ENCODE measurements around the gene MAPK4.

Gene MAPK4

GRCh38 chr18:50654658-50655550 lies 95.0 kb downstream of the MAPK4 start:
- peak; percentile 23 for DNase-seq (ENCODE audit: low spot score)

DNA sequence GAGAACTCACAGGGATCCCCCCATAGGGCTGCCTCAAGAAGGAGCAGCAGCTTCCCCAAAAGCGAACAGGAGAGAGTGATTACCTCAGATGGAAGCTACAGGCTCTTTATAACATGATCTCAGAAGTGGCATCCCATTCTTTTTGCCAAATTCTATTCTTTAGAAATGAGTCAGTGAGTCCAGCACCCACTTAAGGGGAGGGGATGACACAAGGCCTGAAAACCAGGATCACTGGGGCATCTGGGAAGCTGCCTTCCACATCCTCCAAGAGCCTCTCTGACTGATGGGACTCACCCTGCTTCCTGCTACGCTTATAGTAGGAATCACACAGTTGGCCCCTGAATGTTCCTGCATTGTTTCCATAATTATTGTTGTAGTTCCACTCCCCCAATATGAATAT lies 96.5 kb downstream of the MAPK4 start:
- DNase-seq (ENCODE audit: low spot score), result no peak

GRCh38 chr18:50656841-50657470 lies 97.1 kb downstream of the MAPK4 start:
- DNase-seq (ENCODE audit: low spot score), result no peak

DNA sequence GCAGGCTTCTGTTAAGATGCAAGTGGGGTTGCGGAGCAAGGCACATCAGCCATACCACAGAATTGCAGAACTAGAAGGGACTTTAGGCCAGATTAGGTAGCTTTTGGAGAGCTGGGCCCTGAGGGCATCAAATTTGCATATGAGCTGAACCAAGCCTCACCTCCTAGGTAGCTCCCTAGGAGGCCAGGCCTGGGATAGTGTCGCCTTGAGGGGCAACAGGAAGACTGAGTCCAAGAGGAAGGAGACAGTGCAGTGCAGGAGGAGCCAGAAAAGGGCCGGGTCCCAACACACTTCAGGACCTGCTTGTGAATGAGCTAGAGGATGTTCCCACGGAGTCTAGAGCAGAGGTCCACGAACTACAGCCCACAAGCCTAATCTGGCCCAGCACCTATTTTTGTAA lies 98.7 kb downstream of the MAPK4 start:
- no peak for DNase-seq (ENCODE audit: low spot score)

GRCh38 chr18:50659091-50660003 lies 99.5 kb downstream of the MAPK4 start:
- peak; percentile 17 for DNase-seq (ENCODE audit: low spot score)

- DNase-seq (ENCODE audit: low spot score), result no peak
Observed at GRCh38 chr18:50661013-50661412, 101.1 kb downstream of the MAPK4 start.

DNA sequence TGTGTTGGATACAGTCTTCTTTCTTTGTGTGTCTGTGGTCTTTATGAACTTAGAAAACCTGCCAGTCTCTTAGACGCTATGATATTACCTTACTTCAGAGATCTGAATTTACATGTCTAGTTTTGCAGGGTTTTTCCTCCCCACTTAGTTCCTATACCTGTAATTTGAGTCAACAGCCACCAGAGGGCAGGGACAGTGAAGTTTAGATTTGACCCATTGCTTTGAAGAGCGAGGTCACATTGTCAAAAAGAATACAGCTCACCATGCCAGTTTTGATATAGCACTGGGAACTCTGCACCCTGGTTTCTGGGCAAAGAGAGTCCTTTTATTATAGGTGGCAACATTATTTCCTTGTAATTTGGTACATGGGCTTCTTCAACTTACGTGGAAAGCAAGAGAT lies 102.3 kb downstream of the MAPK4 start:
- peak; percentile 14 for DNase-seq (ENCODE audit: low spot score)

DNA sequence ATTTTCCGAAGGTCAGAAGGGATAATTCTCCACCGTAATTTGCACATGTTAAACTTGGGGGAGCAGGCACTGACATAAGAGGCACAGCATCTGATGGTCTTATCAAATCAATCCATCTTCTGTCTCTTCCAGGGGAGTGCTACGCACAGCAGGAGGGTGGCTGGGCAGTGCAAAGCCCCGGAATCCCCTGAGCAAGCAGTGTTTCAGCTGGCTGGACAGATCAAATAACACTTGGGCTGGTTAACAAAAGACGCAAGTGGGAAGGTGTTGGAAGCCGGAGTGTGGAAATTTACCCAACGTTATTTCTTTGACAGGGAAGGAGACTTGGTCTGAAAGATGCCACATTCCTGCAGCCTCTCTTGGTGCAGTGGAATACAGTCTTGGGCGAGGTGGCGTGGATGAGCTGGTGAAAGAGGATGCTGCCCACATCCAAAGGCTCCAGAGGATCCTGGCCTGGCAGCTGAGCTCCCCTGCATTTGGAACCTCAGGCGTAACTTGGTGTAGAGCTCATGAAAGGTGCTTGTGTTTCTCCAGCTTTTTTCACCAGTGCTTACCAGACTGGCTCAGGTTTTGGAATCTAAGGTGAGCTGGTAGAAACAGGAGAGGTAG lies 103.0 kb downstream of the MAPK4 start:
- no peak for DNase-seq (ENCODE audit: low spot score)

DNA sequence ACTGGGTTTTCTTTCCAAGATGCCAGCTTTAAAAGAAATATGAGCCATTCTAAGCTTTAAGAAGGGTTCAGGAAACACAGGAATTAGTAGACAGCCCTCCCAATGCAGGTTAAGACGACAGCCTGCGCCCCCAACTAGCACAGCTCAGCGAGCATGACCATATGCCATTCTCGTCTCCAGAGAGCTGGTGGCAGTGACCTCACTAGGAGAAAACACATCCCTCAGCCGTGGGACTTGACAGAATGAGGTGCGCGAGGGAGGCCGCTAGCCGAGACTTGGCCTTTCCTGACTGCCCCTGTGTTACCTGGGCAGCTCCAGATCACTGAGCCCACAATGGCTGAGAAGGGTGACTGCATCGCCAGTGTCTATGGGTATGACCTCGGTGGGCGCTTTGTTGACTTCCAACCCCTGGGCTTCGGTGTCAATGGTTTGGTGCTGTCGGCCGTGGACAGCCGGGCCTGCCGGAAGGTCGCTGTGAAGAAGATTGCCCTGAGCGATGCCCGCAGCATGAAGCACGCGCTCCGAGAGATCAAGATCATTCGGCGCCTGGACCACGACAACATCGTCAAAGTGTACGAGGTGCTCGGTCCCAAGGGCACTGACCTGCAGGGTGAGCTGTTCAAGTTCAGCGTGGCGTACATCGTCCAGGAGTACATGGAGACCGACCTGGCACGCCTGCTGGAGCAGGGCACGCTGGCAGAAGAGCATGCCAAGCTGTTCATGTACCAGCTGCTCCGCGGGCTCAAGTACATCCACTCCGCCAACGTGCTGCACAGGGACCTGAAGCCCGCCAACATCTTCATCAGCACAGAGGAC lies 103.9 kb downstream of the MAPK4 start:
- no peak for DNase-seq (ENCODE audit: low spot score)

DNA sequence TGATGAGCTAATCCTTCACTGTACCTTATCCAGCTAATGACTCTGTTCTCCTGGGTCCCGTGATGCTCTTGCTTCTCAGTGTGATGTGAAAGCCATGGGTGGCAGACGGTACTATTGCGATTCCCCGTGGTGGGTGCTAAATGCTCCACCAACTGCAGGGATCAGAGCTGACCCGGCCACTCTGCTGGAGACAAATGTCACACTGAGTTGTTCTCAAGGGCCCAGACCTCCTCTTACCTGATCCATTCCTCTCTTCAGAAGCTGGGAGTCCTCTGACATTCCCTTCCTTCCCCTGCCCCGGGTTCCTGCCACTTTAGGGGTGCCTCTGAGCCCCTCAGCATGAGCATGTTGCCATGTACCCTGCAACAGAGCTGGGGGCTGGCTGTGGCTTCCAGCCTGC lies 105.1 kb downstream of the MAPK4 start:
- DNase-seq (ENCODE audit: low spot score), result no peak

DNA sequence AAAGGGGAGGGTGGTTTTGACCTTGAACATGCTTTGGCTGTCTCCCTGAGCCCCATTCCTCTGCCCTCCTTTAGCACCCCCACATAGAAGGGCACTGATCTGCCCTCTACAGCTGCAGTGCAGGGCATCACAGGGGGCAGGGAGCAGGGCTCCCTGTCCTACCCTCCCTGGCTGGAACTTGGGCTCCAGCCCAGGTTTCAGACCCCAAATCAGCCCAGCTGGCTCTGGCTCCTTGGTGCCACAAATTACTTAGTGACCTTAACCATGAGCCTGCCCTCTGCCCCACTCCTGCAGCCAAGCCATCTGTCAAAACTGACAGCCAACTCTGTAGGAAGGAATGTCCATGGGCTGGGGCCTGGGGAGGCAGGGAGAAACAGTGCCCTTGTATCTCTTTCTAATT lies 105.6 kb downstream of the MAPK4 start:
- DNase-seq (ENCODE audit: low spot score), result no peak

GRCh38 chr18:50666536-50666935 lies 106.6 kb downstream of the MAPK4 start:
- DNase-seq (ENCODE audit: low spot score), result no peak

GRCh38 chr18:50671376-50671775 lies 111.5 kb downstream of the MAPK4 start:
- no peak for DNase-seq (ENCODE audit: low spot score)

DNA sequence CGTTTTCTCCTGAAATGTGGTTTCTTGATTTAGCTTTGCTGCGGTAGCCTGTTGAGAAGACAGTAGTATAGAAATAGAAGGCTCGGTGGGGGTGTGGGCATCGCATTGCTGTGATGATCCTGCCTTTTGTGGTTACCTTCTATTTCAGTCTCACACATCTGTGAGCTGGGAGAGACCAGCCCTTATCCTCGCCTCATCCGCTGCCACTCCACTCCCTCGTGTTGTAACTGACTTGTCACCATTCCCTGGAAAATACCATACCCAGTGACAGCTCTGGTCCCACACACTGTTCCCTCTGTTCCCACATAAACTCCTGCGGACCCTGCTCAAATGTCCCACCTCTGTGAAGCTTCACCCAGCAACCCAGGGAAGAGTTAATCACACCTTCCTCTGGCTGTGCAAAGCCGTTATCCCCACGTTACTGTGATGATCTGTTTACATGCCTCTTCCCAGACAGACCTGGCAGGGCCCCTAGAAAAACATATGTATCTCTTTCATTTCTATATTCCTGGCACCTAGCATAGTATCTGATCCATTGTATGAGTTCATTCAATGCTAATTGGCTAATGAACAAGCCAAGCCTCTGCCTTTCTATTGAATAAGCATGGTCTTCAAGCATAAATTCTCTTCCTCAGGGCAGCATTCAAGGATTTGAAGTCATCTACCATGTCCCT lies 114.6 kb downstream of the MAPK4 start:
- no peak for DNase-seq (ENCODE audit: low spot score)

DNA sequence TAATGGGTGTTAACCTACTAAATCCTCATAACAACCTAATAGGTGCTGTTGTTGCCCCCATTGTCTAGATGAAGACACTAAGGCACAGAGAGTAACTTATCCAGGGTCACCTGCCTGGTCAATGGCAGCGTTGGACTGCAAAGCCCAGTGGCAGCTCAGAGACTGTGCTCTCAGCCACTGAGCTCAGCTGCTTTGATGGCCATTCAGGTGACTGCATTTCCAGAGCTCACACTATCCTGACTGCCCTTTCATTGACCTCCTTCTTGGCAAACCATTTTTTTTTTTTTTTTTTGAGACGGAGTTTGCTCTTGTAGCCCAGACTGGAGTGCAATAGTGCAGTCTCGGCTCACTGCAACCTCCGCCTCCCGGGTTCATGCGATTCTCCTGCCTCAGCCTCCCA lies 115.2 kb downstream of the MAPK4 start:
- no peak for DNase-seq (ENCODE audit: low spot score)

GRCh38 chr18:50678651-50679050 lies 118.8 kb downstream of the MAPK4 start:
- DNase-seq (ENCODE audit: low spot score), result no peak

GRCh38 chr18:50679056-50679455 lies 119.2 kb downstream of the MAPK4 start:
- no peak for DNase-seq (ENCODE audit: low spot score)

- no peak for DNase-seq (ENCODE audit: low spot score)
Observed at GRCh38 chr18:50679656-50680055, 119.8 kb downstream of the MAPK4 start.

DNA sequence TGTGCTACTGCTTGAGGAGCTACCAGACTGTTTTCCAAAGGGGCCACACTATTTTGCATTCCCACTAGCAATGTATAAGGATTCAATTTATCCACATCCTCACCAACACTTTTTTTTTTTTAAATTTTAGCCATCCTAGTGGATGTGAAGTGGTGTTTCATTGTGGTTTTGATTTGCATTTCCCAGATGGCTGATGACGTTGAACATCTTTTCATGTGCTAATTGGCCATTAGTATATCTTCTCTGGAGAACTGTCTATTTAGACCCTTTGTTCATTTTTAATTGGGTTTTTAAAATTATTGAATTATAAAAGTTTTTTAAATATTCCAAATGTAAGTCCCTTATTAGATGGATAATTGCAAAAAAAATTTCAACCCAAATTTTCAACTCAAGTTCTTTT lies 121.1 kb downstream of the MAPK4 start:
- DNase-seq (ENCODE audit: low spot score), result no peak

DNA sequence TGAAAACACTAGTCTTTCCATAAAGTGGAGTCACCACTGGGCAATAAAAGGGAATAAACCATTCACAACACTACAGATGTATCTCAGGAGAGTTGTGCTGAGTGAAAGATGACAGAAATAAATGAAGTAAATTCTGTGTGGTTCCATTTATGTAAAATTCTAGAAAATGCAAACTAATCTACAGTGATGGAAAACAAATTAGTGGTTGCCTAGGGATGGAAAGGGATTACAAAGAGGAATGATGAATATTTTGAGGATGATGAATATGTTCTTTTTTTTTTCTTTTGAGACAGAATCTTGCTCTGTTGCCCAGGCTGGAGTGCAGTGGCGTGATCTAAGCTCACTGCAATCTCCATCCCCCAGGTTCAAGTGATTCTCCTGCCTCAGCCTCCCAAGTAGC lies 123.0 kb downstream of the MAPK4 start:
- DNase-seq (ENCODE audit: low spot score), result no peak

- DNase-seq (ENCODE audit: low spot score), result no peak
Observed at GRCh38 chr18:50686409-50686808, 126.5 kb downstream of the MAPK4 start.
